MM.1S (cell line): ENCODE measurements around the gene SPIB.
A peak's percentile ranks its signal among the peaks of the same experiment; 100 is the strongest.

Source experiments
- DNase-seq: peaks from one replicate; pipeline ENCODE4 v3.0.0-alpha.2; 2015
- H2AFZ ChIP-seq: fragments of 300-600 bp; sonication (generic); 2 replicates; pipeline ENCODE4 v1.6.0; 2016; ENCODE audit warnings: antibody characterized with exemption, low read length
- H3F3A ChIP-seq: fragments of 300-600 bp; sonication (generic); 2 replicates; pipeline ENCODE4 v1.6.1; 2016; ENCODE audit warnings: mild to moderate bottlenecking, antibody characterized with exemption, low read length, moderate library complexity, mixed read lengths; ENCODE audit not compliant: insufficient read depth
- H3K27ac ChIP-seq: fragments of 300-600 bp; sonication (generic); 2 replicates; pipeline ENCODE4 v1.5.1; 2016; ENCODE audit warnings: mild to moderate bottlenecking, low read length
- H3K27me3 ChIP-seq: fragments of 300-600 bp; sonication (generic); replicated peaks from 2 replicates; pipeline ENCODE4 v1.6.0; 2016; ENCODE audit warnings: low read length; ENCODE audit not compliant: insufficient read depth
- H3K36me3 ChIP-seq: fragments of 300-600 bp; sonication (generic); replicated peaks from 2 replicates; pipeline ENCODE4 v1.6.1; 2016; ENCODE audit warnings: mild to moderate bottlenecking, low read length, mixed read lengths; ENCODE audit not compliant: insufficient read depth
- H3K4me1 ChIP-seq: fragments of 300-600 bp; sonication (generic); 2 replicates; pipeline ENCODE4 v1.6.1; 2016; ENCODE audit warnings: low read length, mixed read lengths
- H3K4me2 ChIP-seq: fragments of 300-600 bp; sonication (generic); 2 replicates; pipeline ENCODE4 v1.6.0; 2016; ENCODE audit warnings: low read depth, low read length
- H3K4me3 ChIP-seq: fragments of 300-600 bp; sonication (generic); 2 replicates; pipeline ENCODE4 v1.5.1; 2016; ENCODE audit warnings: low read length, mixed read lengths
- H3K79me2 ChIP-seq: fragments of 300-600 bp; sonication (generic); 2 replicates; pipeline ENCODE4 v1.6.1; 2016; ENCODE audit warnings: mixed run types, low read length, mixed read lengths
- H3K9ac ChIP-seq: fragments of 300-600 bp; sonication (generic); 2 replicates; pipeline ENCODE4 v1.6.1; 2016; ENCODE audit warnings: low read length, mixed read lengths
- H3K9me2 ChIP-seq: fragments of 300-600 bp; sonication (generic); replicated peaks from 2 replicates; pipeline ENCODE4 v1.6.1; 2016; ENCODE audit warnings: mild to moderate bottlenecking, low read length, mixed read lengths; ENCODE audit not compliant: insufficient read depth
- H3K9me3 ChIP-seq: fragments of 300-600 bp; sonication (generic); replicated peaks from 2 replicates; pipeline ENCODE4 v1.6.1; 2016; ENCODE audit warnings: mild to moderate bottlenecking, low read length, mixed read lengths; ENCODE audit not compliant: insufficient read depth
- H4K20me1 ChIP-seq: fragments of 300-600 bp; sonication (generic); 2 replicates; pipeline ENCODE4 v1.6.1; 2016; ENCODE audit warnings: mild to moderate bottlenecking, low read length, moderate library complexity, mixed read lengths; ENCODE audit not compliant: insufficient read depth
- EZH2 ChIP-seq: fragments of 300-600 bp; sonication (generic); optimal IDR thresholded peaks from 2 replicates; pipeline ENCODE3; 2017; ENCODE audit warnings: low read depth, mild to moderate bottlenecking, antibody characterized with exemption, low read length, mixed read lengths
- EZH2phosphoT487 ChIP-seq: fragments of 300-600 bp; sonication (generic); IDR thresholded peaks from 2 replicates; pipeline ENCODE4 v1.6.1; 2018; ENCODE audit warnings: antibody characterized with exemption, low read length
- TF ChIP-seq, protein P1 (sequence below): fragments of 300-600 bp; sonication (generic); IDR thresholded peaks from 2 replicates; pipeline ENCODE4 v1.5.1; 2016; ENCODE audit warnings: antibody characterized with exemption, low read length, mixed read lengths

The SPIB gene

DNA sequence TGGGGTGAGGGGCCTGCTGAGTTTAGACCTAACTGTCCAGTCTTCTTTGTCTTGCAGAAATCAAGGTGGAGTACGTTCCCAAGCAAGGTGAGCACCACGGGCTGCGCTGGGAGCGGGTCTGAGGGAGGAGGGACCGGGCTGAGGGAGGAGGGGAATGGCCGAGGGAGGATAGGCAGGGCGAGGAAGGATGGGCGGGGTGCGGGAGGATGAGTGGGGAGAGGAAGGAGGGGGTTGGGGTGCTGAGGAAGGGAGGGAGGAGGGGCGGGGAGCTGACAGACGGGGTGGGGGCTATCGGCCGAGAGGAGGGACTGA, 32.4 kb downstream of the SPIB start:
- no peaks in the 10 kb centered on the region for H3K9me2 ChIP-seq
- H3K36me3 ChIP-seq = no peaks in the 10 kb centered on the region
- no peaks in the 10 kb centered on the region for H3K4me1 ChIP-seq
- no peaks in the 10 kb centered on the region for H4K20me1 ChIP-seq
- H3K4me2 ChIP-seq = peak overlapping the region; percentile 0; the same call in 1 of the 2 replicates
- H3K9me3 ChIP-seq = no peaks in the 10 kb centered on the region
- H2AFZ ChIP-seq = no peak overlapping the region
- H3K9ac ChIP-seq = no peak overlapping the region
- no peak for DNase-seq
- H3K27me3 ChIP-seq = peaks cover 88% of the 10 kb centered on the region
- H3K4me3 ChIP-seq = no peak overlapping the region
- no peaks in the 10 kb centered on the region for H3K79me2 ChIP-seq
- TF ChIP-seq EZH2phosphoT487 (no peak), EZH2 (no peak)
- TF ChIP-seq, protein P1, sequence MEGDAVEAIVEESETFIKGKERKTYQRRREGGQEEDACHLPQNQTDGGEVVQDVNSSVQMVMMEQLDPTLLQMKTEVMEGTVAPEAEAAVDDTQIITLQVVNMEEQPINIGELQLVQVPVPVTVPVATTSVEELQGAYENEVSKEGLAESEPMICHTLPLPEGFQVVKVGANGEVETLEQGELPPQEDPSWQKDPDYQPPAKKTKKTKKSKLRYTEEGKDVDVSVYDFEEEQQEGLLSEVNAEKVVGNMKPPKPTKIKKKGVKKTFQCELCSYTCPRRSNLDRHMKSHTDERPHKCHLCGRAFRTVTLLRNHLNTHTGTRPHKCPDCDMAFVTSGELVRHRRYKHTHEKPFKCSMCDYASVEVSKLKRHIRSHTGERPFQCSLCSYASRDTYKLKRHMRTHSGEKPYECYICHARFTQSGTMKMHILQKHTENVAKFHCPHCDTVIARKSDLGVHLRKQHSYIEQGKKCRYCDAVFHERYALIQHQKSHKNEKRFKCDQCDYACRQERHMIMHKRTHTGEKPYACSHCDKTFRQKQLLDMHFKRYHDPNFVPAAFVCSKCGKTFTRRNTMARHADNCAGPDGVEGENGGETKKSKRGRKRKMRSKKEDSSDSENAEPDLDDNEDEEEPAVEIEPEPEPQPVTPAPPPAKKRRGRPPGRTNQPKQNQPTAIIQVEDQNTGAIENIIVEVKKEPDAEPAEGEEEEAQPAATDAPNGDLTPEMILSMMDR = no peak
- no peak overlapping the region for H3K27ac ChIP-seq
- H3F3A ChIP-seq = no peaks in the 10 kb centered on the region

DNA sequence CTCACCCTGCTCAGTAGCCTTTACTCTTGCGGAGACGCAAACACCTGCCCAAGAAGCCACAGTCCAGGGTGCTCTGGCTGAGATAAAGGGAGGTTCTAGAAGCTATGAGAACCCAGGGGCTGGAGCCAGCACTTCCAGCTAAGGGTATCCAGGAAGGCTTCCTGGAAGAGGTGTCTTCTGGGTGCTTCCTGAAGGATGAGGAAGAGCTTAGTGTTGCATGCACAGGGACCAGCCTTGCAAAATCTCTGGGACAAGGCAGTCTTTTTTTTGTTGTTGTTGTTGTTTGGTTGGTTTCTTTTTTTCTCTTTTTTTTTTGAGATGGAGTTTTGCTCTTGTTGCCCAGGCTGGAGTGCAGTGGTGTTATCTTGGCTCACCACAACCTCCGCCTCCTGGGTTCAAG, 34.5 kb downstream of the SPIB start:
- no peak overlapping the region for H3K9ac ChIP-seq
- TF ChIP-seq, protein P1 = no peak
- TF ChIP-seq EZH2 (no peak), EZH2phosphoT487 (no peak)

DNA sequence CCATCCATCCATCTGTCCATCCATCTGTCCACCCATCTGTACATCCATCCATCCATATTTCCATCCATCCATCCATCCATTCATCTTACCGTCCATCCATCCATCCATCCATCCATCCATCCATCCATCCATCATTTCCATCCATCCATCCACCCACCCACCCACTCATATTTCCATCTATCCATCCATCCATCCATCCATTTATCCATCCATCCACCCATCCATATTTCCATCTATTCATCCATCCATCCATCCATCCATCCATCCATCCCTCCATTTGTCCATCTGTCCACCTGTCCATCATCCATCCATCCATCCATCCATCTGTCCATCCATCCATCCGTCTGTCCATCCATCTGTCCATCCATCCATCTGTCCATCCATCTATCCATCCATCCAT, 37.3 kb downstream of the SPIB start:
- TF ChIP-seq, protein P1 = no peak
- no peak for TF ChIP-seq EZH2
- no peak for TF ChIP-seq EZH2phosphoT487
- Histone ChIP-seq H3K4me1 (peaks cover 5% of the 10 kb centered on the region; the same call in 1 of the 2 replicates), H3K36me3 (no peaks in the 10 kb centered on the region), H3K4me3 (no peak overlapping the region), H4K20me1 (no peaks in the 10 kb centered on the region), H3K9ac (no peak overlapping the region), H3K79me2 (no peaks in the 10 kb centered on the region), H3K27ac (no peak overlapping the region), H3K9me2 (no peaks in the 10 kb centered on the region), H3F3A (peaks cover 4% of the 10 kb centered on the region), H3K9me3 (no peaks in the 10 kb centered on the region), H2AFZ (no peak overlapping the region), H3K4me2 (no peak overlapping the region), H3K27me3 (peaks cover 63% of the 10 kb centered on the region)
- no peak for DNase-seq

More for the DNA sequence above, 34.5 kb downstream of the SPIB start:
- no peak overlapping the region for H2AFZ ChIP-seq
- no peaks in the 10 kb centered on the region for H3K9me3 ChIP-seq
- peaks cover 84% of the 10 kb centered on the region for H3K27me3 ChIP-seq
- H3K79me2 ChIP-seq = no peaks in the 10 kb centered on the region
- H3K4me1 ChIP-seq = no peaks in the 10 kb centered on the region
- no peaks in the 10 kb centered on the region for H4K20me1 ChIP-seq
- no peak for DNase-seq
- no peaks in the 10 kb centered on the region for H3K9me2 ChIP-seq
- H3K4me3 ChIP-seq = no peak overlapping the region
- no peaks in the 10 kb centered on the region for H3K36me3 ChIP-seq
- no peaks in the 10 kb centered on the region for H3F3A ChIP-seq
- no peak overlapping the region for H3K4me2 ChIP-seq
- H3K27ac ChIP-seq = no peak overlapping the region

DNA sequence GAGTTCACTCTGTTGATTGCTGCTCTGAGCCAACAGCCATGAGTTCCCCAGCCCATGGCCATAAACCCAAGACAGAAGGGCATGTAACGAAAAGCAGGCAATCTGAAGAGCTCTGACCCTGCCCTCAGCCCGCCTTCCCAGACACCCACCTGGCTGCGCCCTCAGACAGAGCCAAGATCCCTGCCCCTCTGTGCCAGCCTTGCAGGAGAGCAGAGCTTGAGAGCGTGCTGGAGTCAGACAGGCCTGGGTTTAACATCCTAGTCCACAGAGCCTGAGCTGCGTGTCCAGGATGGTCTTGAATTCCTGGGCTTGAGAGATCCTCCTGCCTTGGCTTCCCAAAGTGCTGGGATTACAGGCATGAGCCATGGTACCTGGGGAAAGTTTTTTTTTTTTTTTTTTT, 38.6 kb downstream of the SPIB start:
- Histone ChIP-seq H2AFZ (no peak overlapping the region), H3K4me1 (peaks cover 5% of the 10 kb centered on the region; the same call in 1 of the 2 replicates), H3K27me3 (peaks cover 59% of the 10 kb centered on the region), H3K4me2 (no peak overlapping the region), H3F3A (peaks cover 4% of the 10 kb centered on the region), H3K79me2 (no peaks in the 10 kb centered on the region), H3K9me2 (no peaks in the 10 kb centered on the region), H3K9me3 (no peaks in the 10 kb centered on the region), H3K4me3 (no peak overlapping the region), H3K36me3 (no peaks in the 10 kb centered on the region), H3K9ac (no peak overlapping the region), H4K20me1 (no peaks in the 10 kb centered on the region), H3K27ac (no peak overlapping the region)
- DNase-seq = no peak
- TF ChIP-seq EZH2phosphoT487 = no peak
- no peak for TF ChIP-seq EZH2
- TF ChIP-seq, protein P1 = no peak
